HG03039 (cell line): Measurements from ENCODE around the gene SH2D7.

Experiments used
- ATAC-seq: cut with Tn5 transposase; IDR thresholded peaks from one replicate; pipeline ENCODE4 v1.9.1; 2021; ENCODE audit warnings: mild to moderate bottlenecking, moderate library complexity; ENCODE audit not compliant: unreplicated experiment

Gene SH2D7

GRCh38 chr15:78092261-78093041 is at the start of gene SH2D7:
Gene SH2D7, plus strand, starts transcription at chr15:78092561. Its CDS starts 24 bp downstream, at chr15:78092585.
- no peak for ATAC-seq

GRCh38 chr15:78044407-78045155 is 47.8 kb upstream of the SH2D7 start:
- ATAC-seq: no peak

- ATAC-seq: no peak
Measured at GRCh38 chr15:78045189-78045588, 47.2 kb upstream of the SH2D7 start.

GRCh38 chr15:78046796-78047341 is 45.5 kb upstream of the SH2D7 start:
- ATAC-seq: no peak

GRCh38 chr15:78047761-78048627 is 44.4 kb upstream of the SH2D7 start:
- no peak for ATAC-seq

GRCh38 chr15:78048628-78048920 is 43.8 kb upstream of the SH2D7 start:
- no peak for ATAC-seq

GRCh38 chr15:78049691-78050440 is 42.5 kb upstream of the SH2D7 start:
- no peak for ATAC-seq

GRCh38 chr15:78050441-78050809 is 41.9 kb upstream of the SH2D7 start:
- no peak for ATAC-seq

- no peak for ATAC-seq
Measured at GRCh38 chr15:78050826-78051225, 41.5 kb upstream of the SH2D7 start.

- no peak for ATAC-seq
Measured at GRCh38 chr15:78051596-78051995, 40.8 kb upstream of the SH2D7 start.

- no peak for ATAC-seq
Measured at GRCh38 chr15:78052001-78052401, 40.4 kb upstream of the SH2D7 start.

GRCh38 chr15:78052545-78052944 is 39.8 kb upstream of the SH2D7 start:
- ATAC-seq: no peak

GRCh38 chr15:78054518-78054917 is 37.8 kb upstream of the SH2D7 start:
- no peak for ATAC-seq

GRCh38 chr15:78054966-78055365 is 37.4 kb upstream of the SH2D7 start:
- no peak for ATAC-seq

GRCh38 chr15:78055919-78056713 is 36.2 kb upstream of the SH2D7 start:
- no peak for ATAC-seq

- no peak for ATAC-seq
Measured at GRCh38 chr15:78056714-78057269, 35.6 kb upstream of the SH2D7 start.

- ATAC-seq: no peak
Measured at GRCh38 chr15:78057803-78058202, 34.6 kb upstream of the SH2D7 start.

- ATAC-seq: no peak
Measured at GRCh38 chr15:78058401-78058935, 33.9 kb upstream of the SH2D7 start.
